Vagina (tissue), 2 donors: ENCODE data around the gene CRTAC1.

Experiments
- CTCF ChIP-seq, 3 experiments: fragments of 450-650 bp in 2 of 3; fragments of 200-600 bp in 1 of 3; sonication (generic) in 1 of 3; IDR thresholded peaks; one replicate each; pipeline ENCODE4 v1.5.1; 2017 to 2019; ENCODE audit warnings: antibody characterized with exemption in 3 of 3, mild to moderate bottlenecking in 2 of 3, moderate library complexity in 2 of 3
- POLR2A ChIP-seq, 2 donors: fragments of 450-650 bp; IDR thresholded peaks; one replicate each; pipeline ENCODE4 v1.6.1; 2017; ENCODE audit warnings: antibody characterized with exemption in 2 of 2, mild to moderate bottlenecking in 2 of 2, moderate library complexity in 2 of 2

- no peak for TF ChIP-seq POLR2A (IDR thresholded peaks at IDR 0.05)
- no peak for TF ChIP-seq CTCF (IDR thresholded peaks at IDR 0.05)
Measured at GRCh38 chr10:98013122-98013521, 17.3 kb downstream of the CRTAC1 start.
